Activated CD8-positive, alpha-beta memory T cell treated with anti-CD3 and anti-CD28 coated beads, Interleukin-2, amount 50 U/mL, for 48 hours (primary cell): ENCODE data around the gene BMF.
"Not testable (repeated sequence)": the region's sequence is repeated elsewhere in the genome, so short reads cannot be mapped to it uniquely, and the experiment has no call there.

Experiments
- DNase-seq: peaks from one replicate; pipeline ENCODE4 v3.0.0-alpha.2; 2020

BMF gene, protein sequence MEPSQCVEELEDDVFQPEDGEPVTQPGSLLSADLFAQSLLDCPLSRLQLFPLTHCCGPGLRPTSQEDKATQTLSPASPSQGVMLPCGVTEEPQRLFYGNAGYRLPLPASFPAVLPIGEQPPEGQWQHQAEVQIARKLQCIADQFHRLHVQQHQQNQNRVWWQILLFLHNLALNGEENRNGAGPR

DNA sequence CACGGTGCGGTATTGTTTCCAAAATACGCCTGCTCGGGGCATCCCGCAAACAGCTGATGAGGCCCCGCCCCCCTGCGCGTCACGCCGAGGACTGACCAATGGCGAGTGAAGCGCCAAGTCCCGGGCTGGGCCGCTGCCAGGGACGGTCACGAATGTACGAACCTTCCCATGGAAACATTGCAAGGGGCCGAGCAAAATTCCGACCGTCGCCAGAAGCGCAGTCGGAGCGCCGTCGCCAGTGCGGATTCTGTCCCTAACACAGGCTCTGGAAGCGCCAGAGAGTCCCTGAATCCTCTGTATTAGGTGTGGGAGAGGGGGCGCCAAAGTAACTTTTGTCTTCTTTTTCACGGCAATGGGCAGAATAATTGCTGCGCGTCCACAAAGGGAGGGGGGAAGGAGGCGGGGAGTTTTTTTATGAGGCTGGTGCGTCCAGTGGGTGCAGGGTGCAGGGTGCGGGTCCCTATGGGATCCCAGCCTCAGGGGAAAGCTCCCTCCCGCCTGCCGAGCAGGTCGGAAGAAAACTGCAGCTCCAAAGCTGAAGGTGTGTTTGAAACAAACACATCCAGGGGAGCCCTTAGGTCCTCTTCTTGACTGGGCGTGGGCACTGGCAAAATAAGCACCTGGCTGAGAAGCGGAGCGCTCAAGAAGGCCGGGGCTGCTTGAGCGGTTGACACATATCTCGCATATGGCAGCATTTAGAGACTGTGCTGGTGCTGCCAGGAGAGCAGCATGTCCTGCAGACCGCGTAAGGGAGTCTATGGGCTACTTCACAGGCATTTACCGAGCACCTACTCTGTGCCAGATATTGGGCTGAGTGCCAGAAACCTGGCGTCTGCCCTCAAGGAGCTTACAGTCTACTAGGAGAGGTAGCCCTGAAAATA lies at the start of gene BMF:
TSS of gene BMF (minus strand) at position 25 of the 881 bp plus-strand sequence. CDS start 2,793 bp downstream, outside the sequence.
- DNase-seq = peak; percentile 98

DNA sequence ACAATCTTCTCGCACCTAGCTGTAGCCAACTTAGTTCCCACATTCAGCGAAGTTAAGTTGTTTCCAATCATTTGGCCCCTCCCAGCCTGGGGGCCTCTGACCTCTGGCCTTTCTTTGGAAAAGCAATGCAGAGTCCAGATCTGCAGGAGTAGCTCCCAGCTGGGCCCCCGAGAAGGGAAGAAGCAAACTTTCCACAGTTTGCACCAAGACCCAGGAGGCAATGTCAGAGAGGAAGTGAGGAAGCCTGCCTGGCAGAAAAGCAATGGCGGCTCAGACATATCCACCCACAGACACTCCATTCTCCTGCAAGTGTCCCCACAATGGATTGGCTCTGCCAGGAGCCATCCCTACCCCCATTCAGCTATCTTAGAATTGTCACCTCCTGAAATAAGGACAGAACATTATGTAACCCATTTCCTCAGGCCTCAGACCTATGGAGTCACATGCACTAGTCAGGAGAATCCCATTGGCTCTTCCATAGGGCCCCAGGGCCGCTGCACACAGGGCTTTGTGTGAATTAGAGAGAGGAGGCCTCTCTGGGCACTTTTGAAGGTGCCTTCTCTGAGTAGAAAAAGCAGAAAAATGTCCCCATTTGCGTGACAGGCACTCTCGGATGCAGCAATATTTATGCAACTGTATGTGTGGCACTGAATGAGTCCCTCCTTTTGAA lies 49.2 kb upstream of the BMF start:
- DNase-seq = no peak

DNA sequence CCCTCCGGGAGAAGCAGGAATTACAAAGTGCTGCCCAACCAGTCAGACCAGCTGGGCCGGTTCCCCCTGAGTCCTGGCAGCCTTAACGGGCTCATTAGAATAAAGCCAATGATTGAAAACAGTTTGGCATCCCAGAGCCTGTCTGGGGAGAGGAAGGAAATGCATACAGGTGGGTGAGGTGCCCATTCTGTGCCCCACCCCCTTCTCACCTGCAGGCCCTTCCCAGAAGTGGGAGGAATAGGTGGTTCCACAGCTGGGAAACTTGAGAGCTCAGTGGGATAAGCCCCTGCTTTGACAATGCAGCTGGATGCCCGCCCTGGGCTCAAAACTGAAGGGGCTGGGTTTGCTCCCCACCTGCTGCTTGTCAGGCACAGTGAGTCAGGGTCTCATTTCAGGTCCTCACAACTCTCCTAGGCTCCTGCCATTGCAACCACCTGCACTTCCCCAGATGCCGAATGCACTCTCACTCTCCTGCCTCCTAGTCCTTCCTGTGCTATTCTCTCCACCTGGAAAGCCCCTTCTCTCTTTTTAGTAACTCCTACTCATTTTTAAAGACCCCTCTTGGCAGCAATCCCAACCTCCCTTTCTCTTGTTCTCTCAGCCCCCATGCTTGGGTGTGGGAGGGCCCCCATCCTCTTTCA lies 46.7 kb upstream of the BMF start:
- DNase-seq = no peak

DNA sequence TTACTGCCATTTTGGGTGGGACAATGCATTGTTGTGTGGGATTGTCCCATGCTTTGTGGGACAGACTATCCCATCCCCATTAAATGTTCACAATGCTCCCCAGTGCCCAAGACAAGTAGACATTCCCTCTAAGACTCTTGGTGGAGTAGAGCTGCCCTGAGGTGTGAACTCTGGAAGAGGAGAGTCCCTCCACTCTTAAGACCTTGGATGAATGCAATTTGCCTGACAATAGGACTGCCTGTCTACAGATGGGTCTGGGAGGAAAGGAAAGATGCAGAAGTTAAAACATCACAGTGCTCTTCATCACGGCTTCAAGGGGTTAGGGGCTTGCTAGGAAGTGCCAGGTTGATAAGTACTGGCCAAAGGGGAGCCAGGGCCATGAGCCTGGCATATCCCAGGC lies 46.1 kb upstream of the BMF start:
- DNase-seq = not testable (repeated sequence)

DNA sequence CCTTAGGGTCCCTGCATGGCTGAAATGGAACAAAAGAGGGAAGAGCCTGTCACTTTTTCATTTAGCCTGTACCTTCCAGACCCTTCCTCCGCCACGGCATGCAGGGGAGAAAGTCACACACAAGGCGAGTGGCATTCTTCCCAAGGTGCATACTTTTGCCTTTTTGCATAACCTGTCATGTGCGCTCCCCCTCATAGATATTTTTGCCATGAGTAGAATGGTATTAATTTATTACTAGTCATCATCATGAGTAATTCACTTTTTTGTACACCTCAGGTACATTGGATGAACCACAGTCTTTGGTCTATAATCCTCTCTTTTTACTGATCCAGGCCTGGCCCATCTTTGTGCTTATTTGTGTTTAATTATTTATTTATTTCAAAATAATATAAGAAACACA lies 43.3 kb upstream of the BMF start:
- DNase-seq = no peak

DNA sequence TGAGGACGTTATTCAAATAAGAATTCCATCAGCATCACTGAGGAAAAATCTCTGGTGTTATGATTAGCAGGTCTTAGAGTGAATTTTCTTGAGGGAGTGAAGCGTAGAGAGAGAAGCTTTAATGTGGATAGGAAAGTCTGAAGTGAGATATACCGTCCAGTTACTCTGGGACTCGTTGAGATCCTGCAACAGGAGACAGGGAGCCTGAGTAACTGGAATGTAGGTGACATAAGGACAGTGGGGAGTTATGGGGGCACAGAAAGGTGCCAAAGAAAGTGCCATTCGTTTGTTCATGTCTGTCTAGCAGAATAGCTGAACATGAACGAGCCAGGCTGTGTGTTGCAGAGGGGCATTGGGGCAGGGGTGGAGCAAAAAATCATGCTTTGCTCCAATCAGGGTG lies 42.8 kb upstream of the BMF start:
- DNase-seq = no peak

DNA sequence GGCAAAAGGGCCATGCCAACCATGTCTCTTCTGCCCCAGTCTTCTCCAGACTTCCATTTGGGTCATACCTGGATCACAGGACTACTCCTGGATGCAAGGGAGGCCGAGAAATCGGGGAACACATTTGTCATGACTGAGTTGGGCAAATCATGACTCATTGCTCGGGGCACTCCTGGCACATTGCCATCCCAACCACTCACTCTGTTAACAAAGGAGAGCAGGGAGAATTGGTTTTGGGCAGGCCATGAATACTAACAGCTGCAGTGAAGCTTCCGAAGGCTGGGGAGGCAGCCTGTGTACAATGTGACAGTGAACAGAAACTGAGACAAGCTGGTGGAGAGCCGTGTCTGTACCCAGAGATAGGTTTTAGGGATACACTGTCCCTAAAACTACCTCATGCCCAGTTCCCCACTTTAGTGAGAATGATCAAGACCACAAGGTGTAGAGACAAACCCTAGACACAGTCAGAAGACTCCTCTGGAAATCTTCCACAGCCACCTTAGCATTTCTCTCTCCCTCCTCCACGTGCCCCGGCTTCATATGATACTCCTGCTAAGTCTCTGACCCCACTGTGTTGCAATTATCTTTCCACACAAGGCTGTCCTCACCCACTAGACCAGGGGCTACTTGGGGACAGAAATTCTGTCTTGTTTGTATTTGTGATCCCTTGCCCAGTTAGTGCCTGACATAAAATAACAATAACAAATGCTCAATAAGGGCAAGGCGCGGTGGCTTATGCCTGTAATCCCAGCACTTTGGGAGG lies 41.7 kb upstream of the BMF start:
- DNase-seq = no peak

DNA sequence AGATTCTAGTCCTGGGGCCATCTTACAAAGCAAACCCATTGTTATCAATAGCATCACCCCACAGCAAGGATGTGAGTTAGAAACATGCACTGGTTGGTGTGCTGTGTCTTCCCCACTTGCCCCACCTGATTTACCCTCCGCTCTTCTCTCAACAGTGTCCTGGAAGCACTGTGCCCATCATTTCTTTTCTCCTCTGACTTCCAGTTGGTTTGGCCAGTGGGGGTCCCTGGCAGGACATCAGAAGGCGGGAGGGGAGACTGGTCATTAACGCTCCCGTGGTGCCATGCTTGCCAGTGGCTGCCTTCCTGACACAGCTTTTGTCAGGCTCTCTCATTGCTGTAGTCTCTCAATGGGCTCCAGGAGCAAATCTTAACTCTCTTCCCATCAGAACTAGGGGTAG lies 40.7 kb upstream of the BMF start:
- DNase-seq = no peak

DNA sequence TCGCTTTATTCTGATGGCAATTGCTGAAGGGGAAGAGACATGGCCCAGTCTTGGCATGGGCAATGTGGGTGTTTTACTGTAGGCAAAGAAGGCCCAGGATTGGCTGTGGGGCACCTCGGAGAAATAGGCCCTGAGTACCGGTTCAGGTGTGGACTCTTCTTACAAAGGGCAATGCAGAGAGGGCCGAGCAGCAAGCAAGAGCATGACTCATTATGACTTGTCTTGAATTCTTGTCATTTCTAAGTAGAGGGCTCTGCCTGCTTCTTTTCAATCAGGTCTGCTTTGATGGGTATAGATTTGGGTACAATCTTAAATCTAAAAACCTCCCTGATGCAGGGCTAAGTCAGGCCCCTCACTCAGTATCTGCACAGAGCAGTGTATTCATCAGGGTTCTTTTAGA lies 37.4 kb upstream of the BMF start:
- no peak for DNase-seq

DNA sequence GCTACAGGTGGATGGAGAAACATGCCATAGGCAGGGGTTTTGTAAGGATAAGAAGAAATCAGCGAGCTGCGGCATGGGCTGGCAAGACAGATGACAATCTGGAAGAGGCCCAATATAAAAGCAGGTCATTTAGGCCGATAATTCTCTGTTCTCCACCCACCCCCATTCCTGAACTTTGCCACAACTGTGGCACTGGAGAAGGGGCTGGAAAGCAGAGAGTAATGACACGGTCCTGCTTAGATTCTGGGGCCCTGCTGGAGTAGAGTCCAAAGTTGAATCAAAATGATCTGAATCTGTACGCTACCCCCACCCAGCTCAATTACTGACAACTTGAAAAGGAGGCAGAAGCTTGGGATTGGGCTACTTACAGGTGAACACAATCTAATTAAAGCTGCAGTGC lies 33.7 kb upstream of the BMF start:
- DNase-seq = no peak

DNA sequence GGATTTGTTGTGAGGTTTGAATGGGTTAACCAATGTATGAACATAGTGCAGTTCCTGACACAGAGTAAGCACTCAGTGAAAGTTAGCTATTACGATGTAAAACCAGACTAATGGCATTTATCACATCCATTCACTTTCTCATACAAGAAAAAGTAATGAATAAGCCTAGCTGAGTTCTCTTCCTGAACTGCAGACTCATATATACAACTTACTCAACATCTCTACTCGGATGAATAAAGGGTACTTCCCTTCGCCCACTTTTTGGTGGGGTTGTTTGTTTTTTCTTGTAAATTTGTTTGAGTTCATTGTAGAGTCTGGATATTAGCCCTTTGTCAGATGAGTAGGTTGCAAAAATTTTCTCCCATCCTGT lies 29.5 kb upstream of the BMF start:
- DNase-seq = not testable (repeated sequence)

DNA sequence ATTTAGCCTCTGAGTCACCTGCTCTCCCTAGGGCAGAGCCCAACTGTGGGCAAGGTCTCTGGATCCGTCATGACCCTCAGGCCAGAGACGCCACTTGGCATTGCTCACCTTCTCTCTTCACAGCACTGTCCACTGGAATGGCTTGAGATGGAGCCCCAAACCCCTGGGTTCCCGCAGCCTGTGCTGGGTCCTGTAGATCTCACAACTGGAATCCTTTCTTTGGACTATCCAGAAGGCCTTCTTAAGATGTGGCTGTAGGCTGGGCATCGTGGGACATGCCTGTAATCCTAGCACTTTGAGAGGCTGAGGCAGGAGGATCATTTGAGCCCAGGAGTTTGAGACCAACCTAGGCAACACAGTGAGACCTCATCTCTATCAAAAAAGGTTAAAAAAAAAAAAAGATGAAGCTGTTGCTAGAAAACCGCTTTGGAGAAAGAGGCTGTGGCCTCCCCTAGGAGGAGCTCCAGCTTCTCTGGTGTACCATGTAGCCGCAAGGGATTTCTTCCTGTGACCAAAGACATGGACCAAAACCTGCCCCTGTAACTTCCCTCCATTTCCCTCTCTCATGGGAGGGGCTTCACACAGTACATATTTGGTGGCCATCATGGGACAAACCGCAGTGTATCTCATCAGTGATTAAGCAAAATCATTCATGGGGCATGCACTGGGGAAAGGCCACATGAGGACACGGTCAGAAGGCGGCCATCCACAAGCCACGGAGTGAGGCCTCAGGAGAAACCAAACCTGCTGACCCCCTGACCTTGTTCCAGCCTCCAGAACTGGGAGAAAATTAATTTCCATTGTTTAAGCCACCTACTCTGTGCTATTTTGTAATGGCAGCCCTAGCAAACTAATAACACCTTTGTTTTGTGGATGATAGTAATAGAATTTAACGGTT lies 28.9 kb upstream of the BMF start:
- DNase-seq = no peak

DNA sequence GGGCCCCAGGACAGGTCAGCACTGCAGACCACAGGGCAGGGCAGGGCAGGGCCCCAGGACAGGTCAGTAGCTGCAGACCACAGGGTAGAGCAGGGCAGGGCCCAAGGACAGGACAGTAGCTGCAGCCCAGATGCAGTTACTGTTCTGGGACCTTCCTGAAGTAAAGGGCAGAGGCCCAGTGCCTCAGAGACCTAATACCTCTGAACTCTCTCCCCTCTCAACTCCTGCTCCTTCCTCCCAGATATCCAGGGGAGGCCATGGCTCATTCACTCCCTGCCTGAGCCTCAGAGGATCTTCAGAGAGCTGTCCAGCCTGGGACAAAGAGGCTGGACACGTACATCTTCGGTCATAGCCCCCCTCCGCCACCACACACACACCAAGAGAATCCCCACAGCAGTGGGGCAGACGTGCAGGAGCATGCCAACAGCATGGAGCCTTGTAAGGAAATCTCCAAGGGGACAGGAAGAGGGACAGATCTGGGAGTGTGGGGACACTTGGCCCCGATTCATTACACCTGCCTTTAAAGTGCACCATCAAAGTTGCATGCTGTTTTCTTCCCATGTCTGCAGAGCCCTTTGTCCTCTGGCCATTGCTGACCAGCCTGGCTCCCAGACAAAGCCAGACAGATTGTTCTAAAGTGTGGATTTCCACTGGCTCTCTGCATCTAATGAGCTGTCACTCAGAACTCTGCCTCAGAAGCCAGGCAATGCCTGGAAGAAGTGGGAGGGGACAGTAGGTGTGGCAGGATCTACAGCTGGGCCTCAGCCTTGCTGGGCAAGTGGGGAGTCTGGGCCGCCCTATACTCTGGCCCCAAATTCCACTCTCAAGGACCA lies 28.0 kb upstream of the BMF start:
- DNase-seq = no peak

DNA sequence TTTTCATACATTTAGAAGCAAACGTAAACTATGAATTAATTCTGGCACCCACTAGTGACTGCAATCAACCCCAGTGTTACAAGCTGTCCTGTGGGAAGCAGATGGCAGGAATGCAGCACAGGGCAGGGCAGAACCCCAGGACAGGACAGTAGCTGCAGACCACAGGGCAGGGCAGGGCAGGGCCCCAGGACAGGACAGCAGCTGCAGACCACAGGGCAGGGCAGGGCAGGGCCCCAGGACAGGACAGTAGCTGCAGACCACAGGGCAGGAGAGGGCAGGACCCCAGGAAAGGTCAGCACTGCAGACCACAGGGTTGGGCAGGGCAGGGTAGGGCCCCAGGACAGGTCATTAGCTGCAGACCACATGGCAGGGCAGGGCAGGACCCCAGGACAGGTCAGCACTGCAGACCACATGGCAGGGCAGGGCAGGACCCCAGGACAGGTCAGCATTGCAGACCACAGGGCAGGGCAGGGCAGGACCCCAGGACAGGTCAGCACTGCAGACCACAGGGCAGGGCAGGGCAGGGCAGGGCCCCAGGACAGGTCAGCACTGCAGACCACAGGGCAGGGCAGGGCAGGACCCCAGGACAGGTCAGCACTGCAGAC lies 27.3 kb upstream of the BMF start:
- DNase-seq = not testable (repeated sequence)

DNA sequence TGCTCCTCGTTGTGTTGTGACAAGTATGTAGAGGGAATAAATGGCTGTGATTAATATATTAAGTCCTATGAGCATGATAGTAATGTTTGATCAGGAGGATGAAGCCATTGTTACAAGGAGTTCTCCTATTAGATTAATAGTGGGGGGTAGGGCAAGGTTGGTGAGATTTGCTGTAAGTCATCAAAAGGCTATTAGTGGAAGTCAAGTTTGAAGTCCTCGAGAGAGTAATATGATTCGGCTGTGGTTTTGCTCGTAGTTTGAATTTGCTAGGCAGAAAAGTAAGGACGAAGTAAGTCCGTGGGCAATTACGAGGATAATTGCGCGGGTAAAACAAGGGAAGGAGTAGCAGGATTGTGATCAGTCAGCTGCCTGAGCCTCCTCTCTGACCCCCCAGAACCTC lies 26.2 kb upstream of the BMF start:
- DNase-seq = no peak

DNA sequence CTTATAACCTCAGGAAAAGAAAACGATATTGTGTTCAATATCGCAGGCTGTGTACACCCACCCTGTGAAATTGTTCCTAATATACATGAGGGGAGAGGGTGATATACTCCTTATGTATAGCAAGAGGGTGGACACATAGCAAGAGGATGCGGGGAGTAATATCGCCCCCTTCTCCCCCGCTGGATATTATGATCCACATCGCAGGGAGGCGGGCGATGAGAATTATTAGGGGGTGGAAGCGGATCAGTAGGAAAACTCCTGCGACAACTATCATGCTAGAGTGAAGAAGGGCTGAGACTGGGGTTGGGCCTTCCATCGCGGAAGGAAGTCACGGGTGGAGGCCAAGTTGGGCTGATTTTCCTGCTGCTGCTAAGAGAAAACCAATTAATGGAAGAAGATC lies 24.9 kb upstream of the BMF start:
- DNase-seq = no peak

DNA sequence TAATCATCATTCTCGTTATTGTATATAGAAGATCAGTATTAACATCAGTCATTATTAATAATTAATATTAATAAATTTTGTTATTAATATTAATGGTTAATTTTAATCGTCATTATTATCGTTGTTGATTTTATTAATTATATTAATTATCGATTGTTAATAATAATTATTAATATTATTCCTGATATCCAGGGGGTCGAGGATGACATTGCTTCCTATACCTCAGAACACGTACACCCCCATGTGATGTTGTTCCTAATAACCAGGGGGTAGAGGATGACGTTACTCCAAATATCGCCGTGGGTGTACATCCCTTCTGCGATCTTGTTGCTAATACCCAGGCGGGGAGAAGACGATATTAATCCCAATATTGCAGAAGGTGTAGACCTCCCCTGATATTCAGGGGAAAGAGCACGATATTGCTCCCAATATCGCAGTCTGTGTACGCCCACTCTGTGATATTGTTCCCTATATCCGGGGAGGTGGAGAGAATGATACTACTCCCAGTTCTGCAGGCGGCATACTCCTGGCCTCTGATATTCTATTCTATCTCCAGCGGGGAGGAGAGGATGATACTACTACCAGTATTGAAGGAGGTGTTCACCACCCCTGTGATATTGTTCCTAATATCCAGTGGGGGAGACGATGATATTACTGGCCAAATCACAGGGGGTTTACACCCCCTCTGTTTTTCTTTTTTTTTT lies 22.3 kb upstream of the BMF start:
- DNase-seq = no peak

DNA sequence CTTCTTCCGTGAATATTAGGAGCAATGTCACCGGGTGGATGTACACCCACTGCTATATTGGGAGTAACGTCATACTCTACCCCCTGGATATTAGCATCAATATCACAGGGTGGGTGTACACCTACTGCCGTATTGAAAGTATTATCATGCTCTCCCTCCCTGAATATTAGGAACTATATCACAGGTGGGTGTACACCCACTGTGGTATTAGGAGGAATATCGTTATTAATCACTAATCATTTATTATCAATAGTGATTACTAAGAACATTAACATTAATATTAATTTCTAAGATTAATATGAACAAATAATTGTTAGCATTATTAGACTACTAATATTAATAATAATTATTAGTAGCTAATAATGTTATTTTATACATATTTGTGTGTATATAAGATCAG lies 21.4 kb upstream of the BMF start:
- DNase-seq = no peak

DNA sequence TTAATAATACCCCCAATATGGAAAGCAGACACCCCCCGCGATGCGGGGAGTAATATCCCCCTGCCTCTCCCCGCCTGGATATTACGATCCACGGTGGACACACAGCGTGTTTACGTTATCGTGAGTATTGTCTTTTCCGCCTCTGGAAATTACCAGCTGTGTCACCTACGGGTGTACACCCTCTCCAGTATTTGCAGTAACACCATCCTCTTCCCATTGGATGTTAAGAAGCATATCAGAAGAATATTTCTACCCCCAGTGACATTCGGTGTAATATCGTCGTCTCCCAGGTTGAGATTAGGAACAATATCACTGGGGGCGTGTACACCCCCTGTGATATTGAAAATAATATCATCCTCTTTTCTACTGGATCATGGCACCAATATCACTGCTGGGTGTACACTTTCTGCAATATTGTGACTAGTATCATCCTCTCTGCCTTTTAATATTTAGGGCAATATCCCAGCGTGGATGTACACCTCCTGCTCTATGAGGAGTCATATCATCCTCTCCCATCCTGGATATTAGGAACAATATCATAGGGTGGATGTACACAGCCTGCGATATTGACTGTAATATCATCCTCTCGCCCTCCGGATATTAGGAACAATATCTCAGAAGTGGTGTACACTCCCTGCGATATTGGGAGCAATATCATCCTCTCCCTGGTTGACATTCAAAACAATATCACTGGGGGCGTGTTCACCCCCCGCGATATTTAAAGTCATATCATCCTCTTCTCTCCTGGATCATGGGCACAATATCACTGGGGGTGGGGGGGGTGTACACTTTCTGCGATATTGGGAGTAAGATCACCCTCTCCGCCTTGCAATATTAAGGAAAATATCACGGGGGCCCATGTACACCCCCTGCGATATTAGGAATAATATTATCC lies 20.3 kb upstream of the BMF start:
- peak; percentile 46 for DNase-seq
